Lower leg skin (tissue), 4 donors: Measurements from ENCODE around the gene RBM6. TPM values are rescaled to one million over a fixed set of nuclear protein-coding genes. Genes with fewer than 3 reads are reported as not detected.
"Not testable (repeated sequence)": the region's sequence is repeated elsewhere in the genome, so short reads cannot be mapped to it uniquely, and the experiment has no call there.

Source experiments
- DNase-seq, 2 donors: peaks; one replicate each; pipeline ENCODE4 v3.0.0-alpha.2; 2019; ENCODE audit warnings: low spot score in 2 of 2
- H3K4me3 ChIP-seq: fragments of 200-600 bp; sonication (generic); 2 replicates; pipeline ENCODE4 v1.5.1; 2017; ENCODE audit warnings: mild to moderate bottlenecking, low read depth; ENCODE audit not compliant: poor library complexity, severe bottlenecking
- CTCF ChIP-seq, 3 donors: fragments of 450-650 bp; IDR thresholded peaks; one replicate each; pipeline ENCODE4 v1.5.1; 2016; ENCODE audit warnings: antibody characterized with exemption in 3 of 3, mild to moderate bottlenecking in 3 of 3, moderate library complexity in 2 of 3
- POLR2A ChIP-seq, 2 donors: fragments of 450-650 bp; IDR thresholded peaks; one replicate each; pipeline ENCODE4 v1.6.1; 2016 to 2017; ENCODE audit warnings: antibody characterized with exemption in 2 of 2, mild to moderate bottlenecking in 1 of 2, moderate library complexity in 1 of 2
- WGBS, 2 donors: methylation state at CpG; one replicate each; pipeline ENCODE4 v1.1.5; 2018; 5-methylcytosine and 5-hydroxymethylcytosine counted together
- intact Hi-C: fragments of 100-400 bp; cut with DNase I; formaldehyde crosslinking; loops from one replicate; pipeline ENCODE4 v1.15.0; 2023; ENCODE audit warnings: low total_unique reads
- total RNA-seq, 4 donors: library from RNA; depleted of rRNA; stranded (reverse); fragments of >200 nt; gene quantifications; one replicate each; pipeline ENCODE4 v1.1.0, GENCODE V29; 2016

Gene RBM6
- total RNA-seq, 4 donors from 2014 or later, result 41.4 to 121 (median 54.7) TPM

GRCh38 chr3:50068134-50068533 lies 128.2 kb downstream of the RBM6 start:
- DNase-seq, result peak in 1 of 2 donors; percentile 15
- intact Hi-C loops, result no loop called here
- TF ChIP-seq POLR2A (IDR thresholded peaks at IDR 0.05) (no peak), CTCF (IDR thresholded peaks at IDR 0.05) (no peak)
- 87 to 92% methylated on average over 2 of the region's 2 CpGs for WGBS, 2 donors
- H3K4me3 ChIP-seq, result no peak overlapping the region

- TF ChIP-seq POLR2A (IDR thresholded peaks at IDR 0.05), result no peak
- TF ChIP-seq CTCF (IDR thresholded peaks at IDR 0.05), result no peak
- peak in 1 of 2 donors; percentile 13 for DNase-seq
- WGBS, 2 donors, result 93 to 100% methylated on average over 1 of the region's 1 CpG
- no peak overlapping the region for H3K4me3 ChIP-seq
- intact Hi-C loops, result no loop called here
These were observed 138.1 kb downstream of the RBM6 start for GRCh38 chr3:50078091-50078490.

- intact Hi-C loops, result no loop called here
- H3K4me3 ChIP-seq, result no peak overlapping the region
- no peak for DNase-seq
- no peak for TF ChIP-seq POLR2A (IDR thresholded peaks at IDR 0.05)
- WGBS, 2 donors, result 29 to 45% methylated on average over 1 of the region's 1 CpG
These were observed 138.7 kb downstream of the RBM6 start for GRCh38 chr3:50078622-50079021.

- DNase-seq, intact Hi-C loops, H3K4me3 ChIP-seq: not testable (repeated sequence)
- WGBS, 2 donors, result no CpG with 5 or more reads among the region's 33 CpGs
These were observed 145.0 kb downstream of the RBM6 start for GRCh38 chr3:50084951-50085350.

- TF ChIP-seq CTCF (IDR thresholded peaks at IDR 0.05), result no peak
- peak in 1 of 2 donors; percentile 50 for TF ChIP-seq POLR2A (IDR thresholded peaks at IDR 0.05)
- peak within 1 kb of the TSS; percentile 98 for H3K4me3 ChIP-seq
- WGBS, 2 donors, result 0 to 1% methylated on average over 48 to 49 of the region's 61 CpGs
- peak; percentile 93 to 99 for DNase-seq
- intact Hi-C loops, result no loop called here
These were observed 149.0 kb downstream of the RBM6 start, which contains the start of gene RBM5 for GRCh38 chr3:50088725-50089608. Gene RBM5 (plus strand): TSS chr3:50088919. CDS start chr3:50090435, 1,516 bp downstream.

GRCh38 chr3:50089609-50089945 lies 149.6 kb downstream of the RBM6 start:
- 1% methylated on average over 16 of the region's 16 CpGs for WGBS, 2 donors
- intact Hi-C loops, result no loop called here
- peak overlapping the region; percentile 98 for H3K4me3 ChIP-seq
- DNase-seq, result no peak
- TF ChIP-seq POLR2A (IDR thresholded peaks at IDR 0.05) (no peak), CTCF (IDR thresholded peaks at IDR 0.05) (no peak)

GRCh38 chr3:50090984-50091383 lies 151.0 kb downstream of the RBM6 start:
- no peak for DNase-seq

More at GRCh38 chr3:50090984-50091383, 151.0 kb downstream of the RBM6 start:
- TF ChIP-seq CTCF (IDR thresholded peaks at IDR 0.05) (no peak), POLR2A (IDR thresholded peaks at IDR 0.05) (no peak)
- no peak overlapping the region for H3K4me3 ChIP-seq
- intact Hi-C loops, result no loop called here
